ENCODE results near the gene FAM110D.

Gene FAM110D

GRCh38 chr1:26138974-26139558 is 19.8 kb upstream of the FAM110D start:
- no peak for TF ChIP-seq NFIC (IDR thresholded peaks at IDR 0.05)
- TF ChIP-seq CEBPB (IDR thresholded peaks at IDR 0.05) = no peak
- no peak for TF ChIP-seq REST (IDR thresholded peaks at IDR 0.05; ENCODE audit: low read depth)
- TF ChIP-seq MAX (IDR thresholded peaks at IDR 0.05) = no peak
- TF ChIP-seq CREB1 (IDR thresholded peaks at IDR 0.05; ENCODE audit: low read depth) = no peak
- TF ChIP-seq TAF1 (IDR thresholded peaks at IDR 0.05; ENCODE audit: low read depth) = no peak
- TF ChIP-seq USF1 (IDR thresholded peaks at IDR 0.05) = no peak
- TF ChIP-seq TCF12 (IDR thresholded peaks at IDR 0.05; ENCODE audit: low read depth) = no peak
- no peak for TF ChIP-seq EP300 (IDR thresholded peaks at IDR 0.05; ENCODE audit: borderline replicate concordance)

DNA sequence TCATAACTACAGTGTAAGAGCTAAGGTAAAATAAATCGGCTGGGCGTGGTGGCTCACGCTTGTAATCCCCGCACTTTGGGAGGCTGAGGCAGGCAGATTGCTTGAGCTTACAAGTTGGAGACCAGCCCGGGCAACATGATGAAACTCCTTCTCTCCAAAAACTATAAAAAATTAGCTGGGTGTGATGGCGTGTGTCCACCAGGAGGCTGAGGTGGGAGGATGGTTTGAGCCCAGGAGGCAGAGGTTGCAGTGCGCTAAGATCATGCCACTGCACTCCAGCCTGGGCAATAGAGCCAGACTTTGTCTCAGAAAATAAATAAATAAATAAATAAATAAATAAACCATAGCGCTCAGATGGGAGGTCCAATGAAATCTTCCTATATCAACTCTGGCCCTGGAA is 16.7 kb upstream of the FAM110D start:
- TF ChIP-seq EP300 (IDR thresholded peaks at IDR 0.05; ENCODE audit: borderline replicate concordance) (no peak), USF1 (IDR thresholded peaks at IDR 0.05) (no peak), YY1 (IDR thresholded peaks at IDR 0.05; ENCODE audit: low read depth) (no peak), FOXM1 (IDR thresholded peaks at IDR 0.05; ENCODE audit: borderline replicate concordance, low read depth) (no peak), CEBPB (IDR thresholded peaks at IDR 0.05) (no peak), MAX (IDR thresholded peaks at IDR 0.05) (no peak), REST (IDR thresholded peaks at IDR 0.05; ENCODE audit: low read depth) (no peak), TAF1 (IDR thresholded peaks at IDR 0.05; ENCODE audit: low read depth) (no peak), RAD21 (IDR thresholded peaks at IDR 0.05; ENCODE audit: low read depth) (no peak), TEAD4 (IDR thresholded peaks at IDR 0.05) (no peak)

- TF ChIP-seq TCF12 (IDR thresholded peaks at IDR 0.05; ENCODE audit: low read depth) = no peak
- no peak for TF ChIP-seq TEAD4 (IDR thresholded peaks at IDR 0.05)
- TF ChIP-seq USF1 (IDR thresholded peaks at IDR 0.05) = no peak
- TF ChIP-seq EGR1 (IDR thresholded peaks at IDR 0.05) = no peak
- TF ChIP-seq RAD21 (IDR thresholded peaks at IDR 0.05; ENCODE audit: low read depth) = peak; percentile 89
- TF ChIP-seq ZBTB7A (IDR thresholded peaks at IDR 0.05; ENCODE audit: low read depth) = no peak
- no peak for TF ChIP-seq EP300 (IDR thresholded peaks at IDR 0.05; ENCODE audit: borderline replicate concordance)
Measured at GRCh38 chr1:26145041-26145959, 13.6 kb upstream of the FAM110D start.

DNA sequence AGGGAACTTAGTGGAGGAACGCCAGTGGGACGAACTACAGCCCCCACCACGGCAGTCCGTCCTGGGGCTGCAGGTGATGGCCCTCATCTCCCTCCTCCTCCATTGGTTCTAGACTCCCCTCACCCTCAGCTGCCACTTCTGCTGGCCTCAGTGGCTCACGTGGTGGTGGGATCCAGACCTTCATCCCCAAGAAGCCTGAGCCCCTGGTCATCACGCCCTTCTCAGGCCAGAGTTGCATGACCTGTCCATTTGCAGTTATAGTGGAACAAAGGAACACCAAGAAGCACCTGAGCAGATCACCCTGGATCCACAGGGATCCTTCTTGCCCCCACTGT is 13.0 kb upstream of the FAM110D start:
- TF ChIP-seq CEBPB (IDR thresholded peaks at IDR 0.05) (no peak), ZBTB7A (IDR thresholded peaks at IDR 0.05; ENCODE audit: low read depth) (no peak), YY1 (IDR thresholded peaks at IDR 0.05; ENCODE audit: low read depth) (no peak), TAF1 (IDR thresholded peaks at IDR 0.05; ENCODE audit: low read depth) (no peak), REST (IDR thresholded peaks at IDR 0.05; ENCODE audit: low read depth) (no peak), FOXM1 (IDR thresholded peaks at IDR 0.05; ENCODE audit: borderline replicate concordance, low read depth) (no peak), USF1 (IDR thresholded peaks at IDR 0.05) (no peak), RAD21 (IDR thresholded peaks at IDR 0.05; ENCODE audit: low read depth) (no peak), NFIC (IDR thresholded peaks at IDR 0.05) (no peak), EGR1 (IDR thresholded peaks at IDR 0.05) (no peak), MAX (IDR thresholded peaks at IDR 0.05) (no peak), TEAD4 (IDR thresholded peaks at IDR 0.05) (no peak), CREB1 (IDR thresholded peaks at IDR 0.05; ENCODE audit: low read depth) (no peak), EP300 (IDR thresholded peaks at IDR 0.05; ENCODE audit: borderline replicate concordance) (no peak), TCF12 (IDR thresholded peaks at IDR 0.05; ENCODE audit: low read depth) (no peak)

Measured in Ishikawa (cell line).